IgD-negative memory B cell (primary cell): ENCODE measurements around the gene ARPC4. TPM values are rescaled to one million over a fixed set of nuclear protein-coding genes. Genes with fewer than 3 reads are reported as not detected.
"Not testable (repeated sequence)": the region's sequence is repeated elsewhere in the genome, so short reads cannot be mapped to it uniquely, and the experiment has no call there.

Experiments
- H3K27ac Mint-ChIP-seq, 3 donors: one replicate each; pipeline ENCODE4 v1.8.0; 2020 to 2022; ENCODE audit warnings: mild to moderate bottlenecking in 3 of 3, mixed read lengths in 3 of 3, moderate library complexity in 1 of 3
- H3K27me3 Mint-ChIP-seq: one replicate; pipeline ENCODE4 v1.8.0; 2021; ENCODE audit warnings: mixed read lengths
- H3K36me3 Mint-ChIP-seq: one replicate; pipeline ENCODE4 v1.8.0; 2020; ENCODE audit warnings: mild to moderate bottlenecking, mixed read lengths
- H3K4me1 Mint-ChIP-seq, 3 donors: one replicate each; pipeline ENCODE4 v1.8.0; 2020 to 2022; ENCODE audit warnings: mixed read lengths in 3 of 3, mild to moderate bottlenecking in 1 of 3
- H3K4me3 Mint-ChIP-seq, 4 donors: one replicate each; pipeline ENCODE4 v1.8.0; 2020 to 2022; ENCODE audit warnings: mild to moderate bottlenecking in 4 of 4, mixed read lengths in 4 of 4, moderate library complexity in 3 of 4
- H3K9me3 Mint-ChIP-seq, 3 donors: one replicate each; pipeline ENCODE4 v1.8.0; 2020 to 2021; ENCODE audit warnings: mixed read lengths in 3 of 3, mild to moderate bottlenecking in 1 of 3
- polyA plus RNA-seq: library from polyadenylated mRNA; unstranded; fragments of 300-500 nt; fragmentation: Illumina TruSeq; gene quantifications from one replicate; pipeline ENCODE4 v1.2.3, GENCODE V29; 2021

Gene ARPC4
- polyA plus RNA-seq, 1 donor from 2014 or later = 262 TPM

DNA sequence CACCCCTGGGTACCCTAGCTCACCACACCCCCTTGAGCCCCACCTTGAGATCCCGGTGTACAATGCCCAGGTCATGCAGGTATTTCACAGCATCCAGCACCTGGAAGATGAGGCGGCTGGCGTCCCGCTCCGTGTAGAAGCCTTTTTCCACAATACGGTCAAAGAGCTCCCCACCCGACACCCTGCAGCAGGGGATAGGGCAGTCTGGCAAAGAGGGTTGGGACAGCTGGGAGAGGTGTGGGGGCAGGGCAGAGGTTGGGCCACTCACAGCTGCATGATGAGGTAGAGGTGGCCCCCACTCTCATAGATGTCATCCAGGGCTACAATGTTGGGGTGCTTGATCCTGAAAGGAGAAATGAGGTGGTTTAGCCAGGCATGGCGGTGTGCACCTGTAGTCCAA lies 30.0 kb upstream of the ARPC4 start:
- Mint-ChIP-seq H3K27ac (peak overlapping the region in 1 of 3 donors; percentile 43), H3K4me3 (no peak overlapping the region), H3K9me3 (no peaks in the 10 kb centered on the region)

DNA sequence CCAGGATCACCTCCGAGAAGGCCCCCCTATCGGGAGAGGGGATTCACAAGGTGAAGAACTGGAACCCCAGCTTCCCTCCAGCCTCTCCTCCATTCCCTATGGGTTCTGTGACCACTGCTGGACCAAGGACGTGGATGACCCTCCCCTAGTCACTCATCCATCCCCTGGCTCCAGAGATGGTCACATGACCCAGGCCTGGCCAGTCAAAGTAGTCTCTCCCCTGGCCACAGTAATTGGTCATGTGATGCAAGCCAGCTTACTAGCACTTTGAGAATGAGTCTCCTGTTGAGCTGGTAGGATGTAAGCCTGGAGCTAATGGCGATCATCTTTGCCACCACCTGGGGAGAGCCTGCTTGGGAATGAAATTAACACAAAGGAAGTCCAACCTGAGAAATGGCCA lies 27.0 kb upstream of the ARPC4 start:
- no peaks in the 10 kb centered on the region for H3K9me3 Mint-ChIP-seq
- H3K27ac Mint-ChIP-seq = no peak overlapping the region
- H3K36me3 Mint-ChIP-seq = peaks cover 2% of the 10 kb centered on the region
- H3K27me3 Mint-ChIP-seq = peaks cover 6% of the 10 kb centered on the region
- H3K4me3 Mint-ChIP-seq = no peak overlapping the region
- peaks cover 7 to 9% (median 8%) of the 10 kb centered on the region in 3 donors for H3K4me1 Mint-ChIP-seq

More for the DNA sequence above, 30.0 kb upstream of the ARPC4 start:
- Mint-ChIP-seq H3K27me3 (no peaks in the 10 kb centered on the region), H3K4me1 (peaks cover 3 to 7% (median 5%) of the 10 kb centered on the region in 3 donors), H3K36me3 (peaks cover 5% of the 10 kb centered on the region)

DNA sequence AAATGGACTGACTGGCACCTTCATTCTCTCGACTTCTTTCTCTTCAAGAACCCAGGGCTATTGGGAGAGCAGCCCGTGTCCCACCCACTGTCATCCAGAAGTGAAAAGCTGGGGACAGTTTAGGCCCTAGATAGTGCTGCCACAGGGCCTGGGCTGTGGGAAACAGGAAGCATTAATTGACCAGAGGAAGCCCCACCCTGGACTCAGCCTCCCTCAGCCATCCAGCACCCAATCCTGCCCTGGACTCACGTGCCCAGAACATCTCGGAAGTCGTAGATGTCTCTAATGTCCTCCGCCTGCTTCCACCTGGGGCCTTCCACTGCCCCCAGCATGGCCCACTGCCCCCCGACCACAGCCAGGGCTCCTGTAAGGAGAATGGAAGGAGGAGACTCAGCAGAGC lies 25.5 kb upstream of the ARPC4 start:
- Mint-ChIP-seq H3K4me3 (peak overlapping the region in 1 of 4 donors; percentile 20), H3K36me3 (peaks cover 2% of the 10 kb centered on the region), H3K4me1 (peaks cover 8 to 10% (median 9%) of the 10 kb centered on the region in 3 donors), H3K27ac (no peak overlapping the region), H3K27me3 (peaks cover 8% of the 10 kb centered on the region), H3K9me3 (no peaks in the 10 kb centered on the region)

DNA sequence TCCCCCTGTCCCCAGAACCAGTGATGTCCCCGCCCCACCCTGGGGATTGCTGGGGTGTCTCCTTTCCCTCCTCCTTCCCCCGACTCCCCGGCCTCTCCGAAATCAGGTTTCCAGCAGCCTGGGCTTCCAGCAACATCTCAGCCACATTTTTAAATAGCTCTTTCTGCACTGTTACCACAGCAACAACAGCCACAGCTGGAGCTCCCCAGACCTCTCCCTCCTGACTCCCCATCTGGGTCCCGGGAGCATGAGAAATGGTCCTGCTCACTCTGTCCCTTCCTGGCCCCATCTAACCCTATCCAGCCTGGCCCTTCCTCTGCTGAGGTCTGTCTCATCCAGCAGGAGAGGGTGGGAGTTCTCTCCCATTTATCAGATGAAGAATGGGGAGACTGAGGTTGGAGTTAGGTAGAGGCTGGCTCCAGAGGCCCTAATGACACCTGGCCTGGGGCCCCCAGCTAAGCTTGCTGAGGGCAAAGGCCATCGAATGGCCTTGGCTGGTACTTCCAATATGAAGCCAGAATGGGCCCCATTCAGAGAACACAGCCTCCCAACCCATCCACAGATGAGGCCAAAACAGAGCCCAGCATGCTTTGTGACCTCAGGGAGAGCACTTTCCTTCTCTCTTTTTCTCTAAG lies 24.6 kb upstream of the ARPC4 start:
- Mint-ChIP-seq H3K27me3 (peaks cover 8% of the 10 kb centered on the region), H3K4me3 (no peak overlapping the region), H3K27ac (no peak overlapping the region), H3K36me3 (peaks cover 2% of the 10 kb centered on the region), H3K9me3 (no peaks in the 10 kb centered on the region), H3K4me1 (peaks cover 8 to 11% (median 9%) of the 10 kb centered on the region in 3 donors)

DNA sequence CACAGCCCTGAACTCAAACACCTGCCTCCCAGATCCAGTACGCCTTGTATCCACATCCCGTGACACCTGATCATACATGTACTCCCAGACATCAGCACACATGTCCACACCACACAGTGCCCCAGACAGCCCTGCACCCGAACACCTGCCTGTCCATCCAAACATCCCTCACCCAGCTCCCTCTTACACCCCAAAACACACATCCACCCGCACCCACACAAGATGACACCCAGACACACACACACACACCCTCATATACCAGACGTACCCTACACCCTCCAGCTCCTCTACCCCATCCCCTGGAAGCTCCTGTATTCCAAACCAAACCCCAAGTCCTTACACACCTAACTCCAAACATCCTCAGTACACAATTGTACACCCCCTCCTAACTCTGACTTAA lies 23.9 kb upstream of the ARPC4 start:
- H3K4me1 Mint-ChIP-seq = peaks cover 9 to 11% (median 9%) of the 10 kb centered on the region in 3 donors
- H3K36me3 Mint-ChIP-seq = peaks cover 4% of the 10 kb centered on the region
- H3K4me3 Mint-ChIP-seq = peak overlapping the region in 2 of 4 donors; percentile 68 to 91
- H3K9me3 Mint-ChIP-seq = no peaks in the 10 kb centered on the region
- no peak overlapping the region for H3K27ac Mint-ChIP-seq
- H3K27me3 Mint-ChIP-seq = peaks cover 8% of the 10 kb centered on the region

DNA sequence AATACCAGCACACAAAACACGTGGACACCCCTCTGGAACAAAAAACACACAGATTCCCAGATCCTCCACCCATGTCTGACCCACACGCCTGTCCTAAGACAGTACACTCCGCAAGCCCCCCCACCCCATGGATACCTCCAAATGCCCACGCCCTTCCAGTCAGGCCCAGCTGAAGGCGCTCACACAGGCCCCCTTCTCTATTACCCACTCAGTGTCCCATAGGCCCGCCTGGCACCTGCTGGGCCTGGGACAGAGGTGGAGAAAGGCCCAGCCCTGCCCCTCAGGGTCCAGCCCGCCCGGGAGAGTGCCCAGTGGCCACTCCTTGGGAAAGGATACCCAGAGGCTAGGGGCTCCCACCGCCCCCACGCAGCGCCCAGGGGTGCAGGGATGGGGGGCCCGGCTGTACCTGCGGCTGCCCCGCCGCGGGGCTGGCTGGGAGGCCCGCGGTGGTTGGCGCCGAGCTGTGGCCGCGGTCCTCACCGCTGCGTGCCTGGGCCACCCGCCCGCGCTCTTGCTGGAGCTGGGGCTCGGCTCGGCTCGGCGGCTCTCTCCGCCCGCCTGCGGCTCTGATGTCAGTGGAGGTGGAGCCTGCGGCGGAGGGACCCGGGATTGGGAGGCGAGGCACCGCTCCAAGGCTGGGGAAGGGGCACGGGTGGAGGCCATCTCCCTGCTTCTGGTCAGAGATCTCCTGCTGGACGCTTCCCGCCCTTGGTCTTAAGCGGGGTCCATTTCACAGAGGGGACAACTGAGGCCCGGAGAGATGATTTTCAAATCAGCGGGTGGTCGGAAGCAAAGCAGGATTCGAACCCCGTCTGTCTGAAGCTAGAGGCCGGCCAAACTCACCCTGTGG lies 23.2 kb upstream of the ARPC4 start, which contains the start of gene CAMK1:
TSS of gene CAMK1 (minus strand) at position 522 of the 850 bp plus-strand sequence. CDS start 2,198 bp downstream, outside the sequence.
- Mint-ChIP-seq H3K27me3 (peaks cover 8% of the 10 kb centered on the region), H3K9me3 (no peaks in the 10 kb centered on the region), H3K4me3 (peak within 1 kb of the TSS in 3 of 4 donors; percentile 68 to 91 (median 76)), H3K27ac (no peak within 1 kb of the TSS), H3K4me1 (peaks cover 9 to 11% (median 9%) of the 10 kb centered on the region in 3 donors), H3K36me3 (peaks cover 4% of the 10 kb centered on the region)

DNA sequence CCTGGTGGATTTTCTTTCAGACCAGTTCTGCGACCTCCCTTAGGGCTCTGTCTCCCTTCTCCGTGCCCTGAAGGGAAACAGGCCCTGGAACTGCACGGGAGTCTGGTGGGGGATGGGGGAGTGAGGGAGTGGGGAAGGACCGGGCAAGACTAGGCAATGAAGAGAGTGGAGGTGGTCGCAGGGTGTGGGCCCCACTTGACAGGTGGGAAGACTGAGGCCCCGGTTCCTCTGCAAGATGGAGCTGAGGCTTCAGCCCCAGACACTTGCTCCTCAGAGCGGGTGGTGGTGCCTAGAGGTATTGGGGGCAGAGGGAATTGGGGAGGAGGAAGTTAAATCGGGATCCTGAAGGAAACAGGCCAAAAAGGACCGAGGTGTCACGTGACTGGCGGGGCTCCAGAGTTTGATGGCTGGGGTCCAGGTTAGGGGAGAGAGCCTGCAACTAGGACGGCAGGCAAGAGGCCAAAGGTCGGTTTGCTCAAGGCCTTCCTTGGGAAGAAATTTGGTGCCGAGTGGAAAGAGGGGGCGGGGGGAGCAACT lies 22.5 kb upstream of the ARPC4 start:
- peaks cover 8% of the 10 kb centered on the region for H3K27me3 Mint-ChIP-seq
- H3K4me3 Mint-ChIP-seq = peak overlapping the region in 3 of 4 donors; percentile 68 to 77 (median 76)
- no peaks in the 10 kb centered on the region for H3K9me3 Mint-ChIP-seq
- peaks cover 9 to 11% (median 9%) of the 10 kb centered on the region in 3 donors for H3K4me1 Mint-ChIP-seq
- H3K36me3 Mint-ChIP-seq = peaks cover 4% of the 10 kb centered on the region
- no peak overlapping the region for H3K27ac Mint-ChIP-seq

DNA sequence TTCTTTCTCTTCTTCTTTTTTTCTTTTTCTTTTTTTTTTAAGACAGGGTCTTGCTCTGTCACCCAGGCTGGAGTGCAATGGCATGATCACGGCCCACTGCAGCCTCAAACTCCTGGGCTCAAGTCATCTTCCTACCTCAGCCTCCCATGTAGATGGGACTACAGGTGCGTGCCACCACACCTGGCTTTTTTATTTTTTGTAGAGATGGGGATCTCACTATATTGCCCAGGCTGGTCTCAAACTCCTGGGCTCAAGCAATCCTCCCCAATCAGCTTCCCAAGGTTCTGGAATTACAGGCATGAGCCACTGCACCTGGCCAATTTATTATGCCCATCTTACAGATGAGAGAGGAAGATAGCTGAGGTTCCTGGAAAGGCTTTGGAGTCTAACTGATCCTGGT lies 21.9 kb upstream of the ARPC4 start:
- H3K27me3 Mint-ChIP-seq, H3K4me3 Mint-ChIP-seq, H3K27ac Mint-ChIP-seq, H3K9me3 Mint-ChIP-seq, H3K36me3 Mint-ChIP-seq: not testable (repeated sequence)
- H3K4me1 Mint-ChIP-seq = peaks cover 9 to 11% (median 11%) of the 10 kb centered on the region in 3 donors

DNA sequence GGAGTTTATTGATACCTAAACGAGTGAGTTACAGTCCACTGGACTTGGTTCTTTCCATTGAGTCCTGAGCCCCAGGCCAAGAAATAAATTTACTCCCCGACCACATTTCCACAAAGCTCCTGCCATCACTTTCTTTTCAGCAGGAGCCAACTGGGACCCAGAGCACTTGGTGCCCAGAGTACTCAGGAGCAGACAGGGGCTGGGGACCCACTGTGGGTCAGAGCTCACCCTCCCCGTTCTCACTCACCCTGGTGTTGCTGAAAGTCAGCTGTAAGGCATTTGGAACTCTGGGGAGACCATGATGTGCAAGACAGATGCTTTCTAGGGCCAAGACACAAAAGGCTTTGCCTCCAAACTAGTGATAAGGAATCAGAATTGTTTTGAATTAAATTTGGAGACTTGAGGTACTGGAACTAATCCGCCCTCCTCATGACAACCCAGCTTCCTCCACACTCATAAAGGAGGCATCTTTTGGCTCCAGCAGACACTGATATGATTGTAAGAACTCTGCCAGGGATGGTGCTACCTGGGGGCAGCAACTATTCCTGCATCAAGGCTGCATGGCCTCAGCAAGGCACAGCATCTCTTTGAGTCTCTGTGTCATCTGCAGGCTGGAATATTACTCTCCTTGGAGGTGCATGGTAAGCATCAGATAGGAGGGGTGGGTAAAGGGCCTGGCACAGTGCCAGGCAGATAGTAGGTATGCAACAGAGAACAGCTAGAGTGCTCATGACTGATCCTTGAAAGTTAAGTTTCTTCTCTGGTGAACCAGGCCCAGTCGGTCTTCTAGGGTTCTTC lies 15.8 kb upstream of the ARPC4 start:
- H3K4me1 Mint-ChIP-seq = peaks cover 35 to 37% (median 36%) of the 10 kb centered on the region in 3 donors
- H3K9me3 Mint-ChIP-seq = no peaks in the 10 kb centered on the region
- peaks cover 1% of the 10 kb centered on the region for H3K36me3 Mint-ChIP-seq
- no peaks in the 10 kb centered on the region for H3K27me3 Mint-ChIP-seq
- H3K4me3 Mint-ChIP-seq = no peak overlapping the region
- H3K27ac Mint-ChIP-seq = peak overlapping the region in 1 of 3 donors; percentile 67

DNA sequence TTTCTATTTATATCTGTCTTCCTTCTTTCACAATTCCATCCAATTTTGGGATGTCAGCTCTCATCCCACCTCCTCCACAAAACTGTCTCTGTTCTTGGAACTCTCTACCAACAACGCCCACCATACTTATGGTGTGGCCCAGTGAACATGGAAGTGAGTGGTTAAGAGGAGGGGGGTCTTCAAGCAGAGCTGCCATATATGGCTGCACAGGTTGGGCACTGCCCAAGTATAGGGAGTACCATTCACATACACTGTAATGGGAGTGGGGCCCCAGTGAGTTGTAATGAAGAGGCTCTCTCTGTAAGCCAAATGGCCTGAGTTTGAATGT lies 15.2 kb upstream of the ARPC4 start:
- H3K27ac Mint-ChIP-seq = peak overlapping the region in 1 of 3 donors; percentile 67

DNA sequence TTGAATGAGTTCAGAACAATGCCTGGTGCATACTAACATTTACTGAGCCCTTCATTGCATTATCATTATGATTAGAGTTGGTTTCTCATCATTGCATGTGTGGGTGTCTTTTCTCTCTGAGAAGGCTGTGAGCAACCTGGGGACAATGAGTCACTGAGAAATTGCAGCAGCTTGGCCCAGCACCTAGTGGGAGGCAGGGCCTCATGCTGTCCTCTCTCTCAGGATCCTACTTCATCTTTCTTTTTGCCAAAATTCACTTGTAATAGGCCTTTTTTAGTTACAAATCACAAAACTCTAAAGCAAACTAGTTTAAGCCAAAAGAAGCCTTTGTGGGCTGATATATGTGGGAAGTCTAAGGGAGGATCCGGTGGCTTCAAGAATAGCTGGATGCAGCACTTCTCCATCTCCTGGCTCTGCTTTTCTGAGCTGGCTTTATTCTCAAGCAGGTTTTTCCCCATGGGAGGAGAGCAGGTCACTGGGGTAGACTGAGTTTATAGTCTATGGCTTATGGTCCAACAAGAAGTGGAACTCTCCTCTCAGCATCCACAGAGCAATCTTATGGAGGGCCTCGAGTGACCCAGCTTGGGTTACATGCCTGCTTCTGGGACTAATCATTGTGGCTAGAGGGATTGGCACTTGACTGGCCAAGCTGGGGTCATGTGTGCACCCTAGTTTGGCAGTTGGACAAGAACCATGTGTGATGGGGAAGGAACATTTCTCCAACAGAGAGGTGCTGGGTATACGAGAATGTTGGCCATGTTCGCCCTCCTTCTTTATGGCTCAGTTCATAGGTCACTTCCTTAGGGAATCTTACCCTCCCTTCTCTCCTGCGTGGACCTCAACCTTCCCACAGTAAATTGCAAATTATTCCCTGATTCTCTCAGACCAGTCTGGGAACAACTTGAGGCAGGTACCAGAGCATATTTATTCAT lies 14.5 kb upstream of the ARPC4 start:
- no peaks in the 10 kb centered on the region for H3K27me3 Mint-ChIP-seq
- H3K4me3 Mint-ChIP-seq = peak overlapping the region in 3 of 4 donors; percentile 14 to 88 (median 70)
- no peaks in the 10 kb centered on the region for H3K9me3 Mint-ChIP-seq
- peaks cover 1% of the 10 kb centered on the region for H3K36me3 Mint-ChIP-seq
- H3K4me1 Mint-ChIP-seq = peaks cover 42 to 46% (median 44%) of the 10 kb centered on the region in 3 donors
- peak overlapping the region in 1 of 3 donors; percentile 95 for H3K27ac Mint-ChIP-seq

More for the DNA sequence above, 15.2 kb upstream of the ARPC4 start:
- Mint-ChIP-seq H3K27me3 (no peaks in the 10 kb centered on the region), H3K4me1 (peaks cover 38 to 42% (median 40%) of the 10 kb centered on the region in 3 donors), H3K4me3 (peak overlapping the region in 1 of 4 donors; percentile 43), H3K9me3 (no peaks in the 10 kb centered on the region), H3K36me3 (peaks cover 1% of the 10 kb centered on the region)

DNA sequence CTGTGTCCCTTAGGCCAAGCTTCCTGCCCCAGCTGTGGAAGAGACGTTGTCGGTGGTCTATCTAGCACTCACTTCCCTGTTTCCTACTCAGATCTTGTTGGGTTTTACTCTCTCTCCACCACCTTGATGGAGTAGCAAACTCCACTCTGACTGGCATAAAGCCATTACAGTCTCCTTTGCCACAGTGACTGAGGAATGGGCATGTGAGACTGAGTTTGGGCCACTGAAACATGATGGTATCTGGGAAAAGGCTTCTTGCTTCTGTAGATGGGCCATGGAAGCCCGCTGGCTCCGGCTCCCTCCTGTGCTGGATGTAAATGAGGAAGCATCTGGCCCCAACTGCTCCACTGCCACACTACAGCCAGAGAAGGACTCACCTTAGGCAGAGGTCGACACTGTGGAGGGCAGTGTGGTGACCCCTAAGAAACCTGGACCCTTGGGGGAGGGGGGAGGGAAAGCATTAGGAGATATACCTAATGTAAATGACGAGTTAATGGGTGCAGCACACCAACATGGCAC lies 13.7 kb upstream of the ARPC4 start:
- Mint-ChIP-seq H3K4me3 (peak overlapping the region in 3 of 4 donors; percentile 14 to 88 (median 58)), H3K27ac (peak overlapping the region; percentile 70 to 95 (median 88)), H3K36me3 (peaks cover 2% of the 10 kb centered on the region), H3K4me1 (peaks cover 42 to 46% (median 42%) of the 10 kb centered on the region in 3 donors), H3K9me3 (no peaks in the 10 kb centered on the region), H3K27me3 (no peaks in the 10 kb centered on the region)

DNA sequence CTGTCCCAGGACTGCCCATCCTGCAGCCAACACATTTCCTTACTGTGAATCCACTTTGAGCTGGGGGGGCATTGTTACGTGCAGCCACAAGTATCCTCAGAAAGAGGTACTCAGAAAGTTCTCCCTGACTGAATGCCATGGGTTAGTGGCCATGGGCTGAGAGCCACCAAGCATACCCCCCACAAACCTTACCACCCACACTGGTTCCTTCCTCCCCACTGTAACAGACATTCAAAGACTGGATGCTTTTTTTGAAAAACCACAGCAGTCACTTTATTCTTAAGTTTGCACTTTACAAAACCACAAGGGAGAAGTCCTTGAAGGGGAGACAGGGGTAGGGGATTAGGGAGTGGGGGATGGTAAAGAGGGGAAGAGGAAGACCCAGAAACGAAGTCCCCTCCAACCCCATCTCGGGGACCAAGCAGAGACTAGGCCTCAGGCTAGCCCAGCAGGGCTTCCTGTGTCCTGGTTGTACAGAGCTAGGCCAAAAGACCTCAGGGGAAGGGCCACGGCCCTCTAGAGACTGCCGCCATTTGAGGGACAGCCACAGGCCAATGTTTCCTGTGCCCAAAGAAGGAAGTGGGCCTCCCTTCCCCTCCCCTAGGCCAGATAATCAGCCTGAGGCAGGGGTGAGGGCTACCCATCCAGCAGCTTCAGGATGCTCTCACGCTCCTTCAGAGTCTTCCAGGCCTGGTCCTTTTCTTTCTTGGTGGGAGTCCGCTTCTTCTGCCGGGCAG lies 13.0 kb upstream of the ARPC4 start:
- Mint-ChIP-seq H3K36me3 (peaks cover 2% of the 10 kb centered on the region), H3K27me3 (no peaks in the 10 kb centered on the region), H3K4me1 (peaks cover 42 to 46% (median 42%) of the 10 kb centered on the region in 3 donors), H3K27ac (peak overlapping the region; percentile 70 to 95 (median 88)), H3K9me3 (no peaks in the 10 kb centered on the region), H3K4me3 (peak overlapping the region in 3 of 4 donors; percentile 18 to 88 (median 58))
